Measurements from ENCODE around the gene ACTR3C. TPM values are rescaled to one million over a fixed set of nuclear protein-coding genes. Genes with fewer than 3 reads are reported as not detected.
"Not testable (repeated sequence)": the region's sequence is repeated elsewhere in the genome, so short reads cannot be mapped to it uniquely, and the experiment has no call there.

The ACTR3C gene
- total RNA-seq, 4 donors from 2014 or later: 8.3 to 25.6 (median 17.4) TPM

GRCh38 chr7:150313870-150314269 is 9.5 kb downstream of the ACTR3C start:
- Histone ChIP-seq H3K27me3 (no peaks in the 10 kb centered on the region), H3K9me3 (no peaks in the 10 kb centered on the region), H3K36me3 (no peaks in the 10 kb centered on the region), H3K27ac (no peak overlapping the region), H3K4me1 (peaks cover 0 to 6% (median 0%) of the 10 kb centered on the region in 3 donors), H3K4me3 (no peak overlapping the region)
- no peak for TF ChIP-seq POLR2A (IDR thresholded peaks at IDR 0.05)
- no peak for TF ChIP-seq CTCF (IDR thresholded peaks at IDR 0.05)
- DNase-seq: no peak
- 93 to 97% methylated on average over 3 to 6 of the region's 6 CpGs for WGBS, 2 donors
- intact Hi-C loops (cut with DNase I): no loop called here

GRCh38 chr7:150313367-150313809 is 10.0 kb downstream of the ACTR3C start:
- TF ChIP-seq POLR2A (IDR thresholded peaks at IDR 0.05): no peak
- TF ChIP-seq CTCF (IDR thresholded peaks at IDR 0.05): no peak
- H3K4me3 ChIP-seq: no peak overlapping the region
- H3K27me3 ChIP-seq: no peaks in the 10 kb centered on the region
- H3K4me1 ChIP-seq: peaks cover 0 to 1% (median 0%) of the 10 kb centered on the region in 3 donors
- no peaks in the 10 kb centered on the region for H3K9me3 ChIP-seq
- DNase-seq: no peak
- 83 to 86% methylated on average over 3 of the region's 3 CpGs for WGBS, 2 donors
- H3K36me3 ChIP-seq: no peaks in the 10 kb centered on the region
- H3K27ac ChIP-seq: no peak overlapping the region
- intact Hi-C loops (cut with DNase I): no loop called here

- intact Hi-C loops (cut with DNase I); H3K27ac ChIP-seq; H3K27me3 ChIP-seq; H3K4me3 ChIP-seq; H3K4me1 ChIP-seq; H3K36me3 ChIP-seq; DNase-seq; H3K9me3 ChIP-seq: not testable (repeated sequence)
- 82 to 88% methylated on average over 7 of the region's 7 CpGs for WGBS, 2 donors
Measured at GRCh38 chr7:150312649-150313366, 10.5 kb downstream of the ACTR3C start.

DNA sequence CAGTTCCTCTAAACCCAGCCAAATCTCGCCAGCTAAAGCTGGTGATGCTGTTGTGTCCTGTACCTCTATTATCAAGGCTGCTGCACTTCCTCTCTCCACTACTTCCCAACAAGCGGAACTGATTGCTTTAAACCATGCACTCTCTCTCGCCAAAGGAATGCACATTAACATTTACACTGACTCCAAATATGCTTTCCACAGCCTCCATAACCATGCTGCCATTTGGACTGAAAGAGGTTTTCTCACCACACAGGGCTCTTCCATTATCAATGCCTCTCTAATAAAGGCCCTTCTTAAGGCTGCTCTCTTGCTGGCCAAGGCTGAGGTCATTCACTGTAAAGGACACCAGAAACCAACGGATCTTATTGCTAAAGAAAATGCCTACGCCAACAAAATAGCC is 11.6 kb downstream of the ACTR3C start:
- no peak overlapping the region for H3K27ac ChIP-seq
- H3K4me1 ChIP-seq: no peaks in the 10 kb centered on the region
- intact Hi-C loops (cut with DNase I): no loop called here
- no peaks in the 10 kb centered on the region for H3K36me3 ChIP-seq
- no peaks in the 10 kb centered on the region for H3K27me3 ChIP-seq
- 77 to 90% methylated on average over 5 of the region's 5 CpGs for WGBS, 2 donors
- DNase-seq: no peak
- TF ChIP-seq CTCF (IDR thresholded peaks at IDR 0.05): no peak
- TF ChIP-seq POLR2A (IDR thresholded peaks at IDR 0.05): no peak
- no peak overlapping the region for H3K4me3 ChIP-seq
- H3K9me3 ChIP-seq: no peaks in the 10 kb centered on the region

- no peak overlapping the region for H3K27ac ChIP-seq
- H3K27me3 ChIP-seq: no peaks in the 10 kb centered on the region
- H3K4me3 ChIP-seq: no peak overlapping the region
- no peaks in the 10 kb centered on the region for H3K4me1 ChIP-seq
- no peaks in the 10 kb centered on the region for H3K9me3 ChIP-seq
- no peak for DNase-seq
- 93 to 94% methylated on average over 4 of the region's 4 CpGs for WGBS, 2 donors
- TF ChIP-seq POLR2A (IDR thresholded peaks at IDR 0.05): no peak
- H3K36me3 ChIP-seq: no peaks in the 10 kb centered on the region
- intact Hi-C loops (cut with DNase I): no loop called here
Measured at GRCh38 chr7:150311146-150311545, 12.2 kb downstream of the ACTR3C start.

DNA sequence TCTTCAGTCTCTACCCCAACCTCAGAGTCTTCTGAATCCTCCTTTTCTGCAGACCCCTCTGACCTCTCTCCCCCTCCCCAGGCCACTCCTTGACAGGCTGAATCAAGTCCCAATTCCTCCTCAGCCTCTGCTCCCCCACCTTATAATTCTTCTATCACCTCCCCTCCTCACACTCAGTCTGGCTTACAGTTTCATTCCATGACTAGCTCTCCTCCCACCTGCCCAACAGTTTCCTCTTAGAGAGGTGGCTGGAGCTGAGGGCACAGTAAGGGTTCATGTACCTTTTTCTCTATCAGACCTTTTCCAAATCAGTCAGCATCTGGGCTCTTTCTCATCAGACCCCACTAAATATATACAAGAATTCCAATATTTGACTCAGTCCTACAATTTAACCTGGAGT is 14.8 kb downstream of the ACTR3C start:
- TF ChIP-seq CTCF (IDR thresholded peaks at IDR 0.05): no peak
- TF ChIP-seq POLR2A (IDR thresholded peaks at IDR 0.05): no peak
- no peak overlapping the region for H3K4me3 ChIP-seq
- DNase-seq: no peak
- no peaks in the 10 kb centered on the region for H3K9me3 ChIP-seq
- intact Hi-C loops (cut with DNase I): no loop called here
- no peaks in the 10 kb centered on the region for H3K27me3 ChIP-seq
- no peaks in the 10 kb centered on the region for H3K36me3 ChIP-seq
- no peak overlapping the region for H3K27ac ChIP-seq
- no peaks in the 10 kb centered on the region for H3K4me1 ChIP-seq
